ENCODE results near the gene SPEG. TPM values are rescaled to one million over a fixed set of nuclear protein-coding genes. Genes with fewer than 3 reads are reported as not detected.

SPEG gene
- total RNA-seq, 1 experiment from 2014 or later, result 30.7 TPM

- H3K27ac ChIP-seq (ENCODE audit: low read length), result no peak overlapping the region
- H3K9me2 ChIP-seq (replicated peaks; ENCODE audit: low read length), result no peaks in the 10 kb centered on the region
- no peaks in the 10 kb centered on the region for H3K79me2 ChIP-seq (ENCODE audit: low read length)
- H3K9ac ChIP-seq (ENCODE audit: low read length), result no peak overlapping the region
- no peaks in the 10 kb centered on the region for H3K9me3 ChIP-seq (ENCODE audit: low read length)
- CTCF ChIA-PET, result no interaction called here
- no peak overlapping the region for H3K4me3 ChIP-seq (ENCODE audit: low read length)
- H3F3A ChIP-seq (ENCODE audit: low read length, unreplicated experiment), result no peaks in the 10 kb centered on the region
- DNase-seq (no peak), ATAC-seq (no peak)
- no peak overlapping the region for H2AFZ ChIP-seq (ENCODE audit: low read length)
- no peaks in the 10 kb centered on the region for H3K27me3 ChIP-seq (ENCODE audit: low read length)
- no peaks in the 10 kb centered on the region for H4K20me1 ChIP-seq (ENCODE audit: low read length)
- H3K36me3 ChIP-seq (ENCODE audit: low read depth, low read length), result no peaks in the 10 kb centered on the region
- intact Hi-C loops (cut with micrococcal nuclease), result no loop called here
- no peak overlapping the region for H3K4me2 ChIP-seq (ENCODE audit: low read length)
- TF ChIP-seq EZH2phosphoT487 (IDR thresholded peaks at IDR 0.05; ENCODE audit: borderline replicate concordance, low read length), result no peak
- no peak for TF ChIP-seq CTCF (conservative IDR thresholded peaks at IDR 0.05; ENCODE audit: low read depth, low read length)
- TF ChIP-seq EZH2 (IDR thresholded peaks at IDR 0.05; ENCODE audit: low read length, unreplicated experiment), result no peak
- POLR2A ChIA-PET (ENCODE audit: unreplicated experiment), result no interaction called here
- no TSS peak for BruUV-seq (replicated peaks)
- no peaks in the 10 kb centered on the region for H3K4me1 ChIP-seq (ENCODE audit: insufficient read depth, low read length)
Observed at GRCh38 chr2:219425238-219426067, 9.2 kb upstream of the SPEG start.

- intact Hi-C loops (cut with micrococcal nuclease), result no loop called here
- ChIA-PET POLR2A (ENCODE audit: unreplicated experiment) (no interaction called here), CTCF (no interaction called here)
- no peaks in the 10 kb centered on the region for H4K20me1 ChIP-seq (ENCODE audit: low read length)
- ATAC-seq (no peak), DNase-seq (no peak)
- no peak overlapping the region for H2AFZ ChIP-seq (ENCODE audit: low read length)
- H3K36me3 ChIP-seq (ENCODE audit: low read depth, low read length), result no peaks in the 10 kb centered on the region
- no peak overlapping the region for H3K9ac ChIP-seq (ENCODE audit: low read length)
- BruUV-seq (replicated peaks), result no TSS peak
- no peak overlapping the region for H3K4me3 ChIP-seq (ENCODE audit: low read length)
- H3K4me2 ChIP-seq (ENCODE audit: low read length), result no peak overlapping the region
- H3K27me3 ChIP-seq (ENCODE audit: low read length), result no peaks in the 10 kb centered on the region
- H3F3A ChIP-seq (ENCODE audit: low read length, unreplicated experiment), result no peaks in the 10 kb centered on the region
- TF ChIP-seq EZH2phosphoT487 (IDR thresholded peaks at IDR 0.05; ENCODE audit: borderline replicate concordance, low read length), result no peak
- no peak for TF ChIP-seq EZH2 (IDR thresholded peaks at IDR 0.05; ENCODE audit: low read length, unreplicated experiment)
- no peak for TF ChIP-seq CTCF (conservative IDR thresholded peaks at IDR 0.05; ENCODE audit: low read depth, low read length)
- H3K27ac ChIP-seq (ENCODE audit: low read length), result no peak overlapping the region
- H3K9me3 ChIP-seq (ENCODE audit: low read length), result no peaks in the 10 kb centered on the region
- no peaks in the 10 kb centered on the region for H3K9me2 ChIP-seq (replicated peaks; ENCODE audit: low read length)
- no peaks in the 10 kb centered on the region for H3K4me1 ChIP-seq (ENCODE audit: insufficient read depth, low read length)
- no peaks in the 10 kb centered on the region for H3K79me2 ChIP-seq (ENCODE audit: low read length)
Observed at GRCh38 chr2:219426068-219426443, 8.6 kb upstream of the SPEG start.

- ChIA-PET POLR2A (ENCODE audit: unreplicated experiment) (interaction anchor here (0.5 kb wide), 1 partner anchor 60 kb away, joined by 6 read pairs; no protein-coding TSS in a partner anchor), CTCF (interaction anchor here (0.5 kb wide), 1 partner anchor 95 kb away, joined by 4 read pairs; no protein-coding TSS in a partner anchor)
Observed at GRCh38 chr2:219426534-219427136, 8.0 kb upstream of the SPEG start.

More at GRCh38 chr2:219426534-219427136, 8.0 kb upstream of the SPEG start:
- no peak overlapping the region for H2AFZ ChIP-seq (ENCODE audit: low read length)
- no peaks in the 10 kb centered on the region for H3K79me2 ChIP-seq (ENCODE audit: low read length)
- no peaks in the 10 kb centered on the region for H3K36me3 ChIP-seq (ENCODE audit: low read depth, low read length)
- ATAC-seq (no peak), DNase-seq (no peak)
- no peaks in the 10 kb centered on the region for H3K27me3 ChIP-seq (ENCODE audit: low read length)
- no peaks in the 10 kb centered on the region for H3K9me3 ChIP-seq (ENCODE audit: low read length)
- intact Hi-C loops (cut with micrococcal nuclease), result no loop called here
- no TSS peak for BruUV-seq (replicated peaks)
- H3K4me2 ChIP-seq (ENCODE audit: low read length), result no peak overlapping the region
- no peaks in the 10 kb centered on the region for H4K20me1 ChIP-seq (ENCODE audit: low read length)
- H3F3A ChIP-seq (ENCODE audit: low read length, unreplicated experiment), result no peaks in the 10 kb centered on the region
- no peak overlapping the region for H3K4me3 ChIP-seq (ENCODE audit: low read length)
- H3K9ac ChIP-seq (ENCODE audit: low read length), result no peak overlapping the region
- H3K4me1 ChIP-seq (ENCODE audit: insufficient read depth, low read length), result no peaks in the 10 kb centered on the region
- H3K9me2 ChIP-seq (replicated peaks; ENCODE audit: low read length), result no peaks in the 10 kb centered on the region
- H3K27ac ChIP-seq (ENCODE audit: low read length), result no peak overlapping the region
- no peak for TF ChIP-seq CTCF (conservative IDR thresholded peaks at IDR 0.05; ENCODE audit: low read depth, low read length)
- TF ChIP-seq EZH2 (IDR thresholded peaks at IDR 0.05; ENCODE audit: low read length, unreplicated experiment), result no peak
- TF ChIP-seq EZH2phosphoT487 (IDR thresholded peaks at IDR 0.05; ENCODE audit: borderline replicate concordance, low read length), result no peak

Data from PC-3 (cell line).